ENCODE results near the gene TRIM54.

TRIM54 gene

GRCh38 chr2:27322301-27322765 is 40.1 kb downstream of the TRIM54 start:
- DNase-seq (ENCODE audit: extremely low read depth, insufficient read length): no peak
- Histone ChIP-seq H3K4me3 (replicated peaks; ENCODE audit: low read depth, low read length) (peak overlapping the region; percentile 86), H3K36me3 (ENCODE audit: control insufficient read depth, insufficient read depth, low read length) (peaks cover 13% of the 10 kb centered on the region), H3K27me3 (replicated peaks; ENCODE audit: control insufficient read depth, insufficient read depth, low read length) (no peaks in the 10 kb centered on the region)
- TF ChIP-seq CTCF (IDR thresholded peaks at IDR 0.05; ENCODE audit: insufficient read depth, low read length, poor library complexity, severe bottlenecking): no peak

- Histone ChIP-seq H3K36me3 (ENCODE audit: control insufficient read depth, insufficient read depth, low read length) (peaks cover 13% of the 10 kb centered on the region), H3K4me3 (replicated peaks; ENCODE audit: low read depth, low read length) (peak within 1 kb of the TSS; percentile 86), H3K27me3 (replicated peaks; ENCODE audit: control insufficient read depth, insufficient read depth, low read length) (no peaks in the 10 kb centered on the region)
- TF ChIP-seq CTCF (IDR thresholded peaks at IDR 0.05; ENCODE audit: insufficient read depth, low read length, poor library complexity, severe bottlenecking): no peak
- peak; percentile 86 for DNase-seq (ENCODE audit: extremely low read depth, insufficient read length)
Observed at GRCh38 chr2:27322766-27323595, 40.8 kb downstream of the TRIM54 start, which contains the start of gene MPV17. TSS of gene MPV17 (minus strand) at chr2:27323097. CDS start at chr2:27322517, 580 bp downstream.

GRCh38 chr2:27323596-27324285 is 41.5 kb downstream of the TRIM54 start:
- peak overlapping the region; percentile 86 for H3K4me3 ChIP-seq (replicated peaks; ENCODE audit: low read depth, low read length)
- no peaks in the 10 kb centered on the region for H3K27me3 ChIP-seq (replicated peaks; ENCODE audit: control insufficient read depth, insufficient read depth, low read length)
- H3K36me3 ChIP-seq (ENCODE audit: control insufficient read depth, insufficient read depth, low read length): peaks cover 15% of the 10 kb centered on the region
- no peak for TF ChIP-seq CTCF (IDR thresholded peaks at IDR 0.05; ENCODE audit: insufficient read depth, low read length, poor library complexity, severe bottlenecking)
- DNase-seq (ENCODE audit: extremely low read depth, insufficient read length): no peak

- no peak for DNase-seq (ENCODE audit: extremely low read depth, insufficient read length)
- peaks cover 19% of the 10 kb centered on the region for H3K36me3 ChIP-seq (ENCODE audit: control insufficient read depth, insufficient read depth, low read length)
- no peaks in the 10 kb centered on the region for H3K27me3 ChIP-seq (replicated peaks; ENCODE audit: control insufficient read depth, insufficient read depth, low read length)
- TF ChIP-seq CTCF (IDR thresholded peaks at IDR 0.05; ENCODE audit: insufficient read depth, low read length, poor library complexity, severe bottlenecking): no peak
- no peak overlapping the region for H3K4me3 ChIP-seq (replicated peaks; ENCODE audit: low read depth, low read length)
Observed at GRCh38 chr2:27324720-27325119, 42.5 kb downstream of the TRIM54 start.

- no peaks in the 10 kb centered on the region for H3K27me3 ChIP-seq (replicated peaks; ENCODE audit: control insufficient read depth, insufficient read depth, low read length)
- no peak overlapping the region for H3K4me3 ChIP-seq (replicated peaks; ENCODE audit: low read depth, low read length)
- no peak for TF ChIP-seq CTCF (IDR thresholded peaks at IDR 0.05; ENCODE audit: insufficient read depth, low read length, poor library complexity, severe bottlenecking)
- peaks cover 24% of the 10 kb centered on the region for H3K36me3 ChIP-seq (ENCODE audit: control insufficient read depth, insufficient read depth, low read length)
- no peak for DNase-seq (ENCODE audit: extremely low read depth, insufficient read length)
Observed at GRCh38 chr2:27335311-27335710, 53.1 kb downstream of the TRIM54 start.

Data from GM06990 (cell line).